RWPE1 (cell line): ENCODE measurements around the gene KIF1B.

Source experiments
- CTCF ChIA-PET: fragments of 350-600 bp; sonication (Branson Sonifier 250); formaldehyde crosslinking; extraction: SDS; loops from one replicate; lab custom pipeline; 2021; lab: Yijun Ruan, JAX
- POLR2A ChIA-PET: fragments of 400-600 bp; formaldehyde crosslinking; extraction: SDS; loops from one replicate; lab custom pipeline; 2020; ENCODE audit warnings: antibody characterized with exemption; ENCODE audit not compliant: low non-redundant PET; lab: Yijun Ruan, JAX
- DNase-seq: peaks from one replicate; pipeline ENCODE4 v3.0.0; 2012; ENCODE audit warnings: low spot score
- H3K27ac ChIP-seq: fragments of 450-650 bp; 2 replicates; pipeline ENCODE4 v1.5.1; 2017
- CTCF ChIP-seq: fragments of 450-650 bp; conservative IDR thresholded peaks from 2 replicates; pipeline ENCODE4 v1.5.1; 2017; ENCODE audit warnings: low read depth, mild to moderate bottlenecking

KIF1B gene

GRCh38 chr1:10267921-10268320 lies 57.6 kb downstream of the KIF1B start:
- no peak for DNase-seq
- POLR2A ChIA-PET = no interaction called here
- no peak for TF ChIP-seq CTCF
- CTCF ChIA-PET = no interaction called here
- no peak overlapping the region for H3K27ac ChIP-seq

- no peak for TF ChIP-seq CTCF
- no peak overlapping the region for H3K27ac ChIP-seq
- ChIA-PET POLR2A (no interaction called here), CTCF (interaction anchor here (1.2 kb wide), 1 partner anchor 61 kb away, joined by 5 read pairs; the partner anchor contains the start of gene KIF1B)
- no peak for DNase-seq
Measured at GRCh38 chr1:10271090-10271489, 60.7 kb downstream of the KIF1B start.

GRCh38 chr1:10271869-10272268 lies 61.5 kb downstream of the KIF1B start:
- CTCF ChIA-PET = interaction anchor here (1.2 kb wide), 1 partner anchor 61 kb away, joined by 5 read pairs; the partner anchor contains the start of gene KIF1B
- no peak overlapping the region for H3K27ac ChIP-seq
- no peak for DNase-seq

GRCh38 chr1:10272274-10272673 lies 61.9 kb downstream of the KIF1B start:
- no peak for TF ChIP-seq CTCF
- CTCF ChIA-PET = no interaction called here
- POLR2A ChIA-PET = no interaction called here
- no peak for DNase-seq
- H3K27ac ChIP-seq = no peak overlapping the region

More at GRCh38 chr1:10271869-10272268, 61.5 kb downstream of the KIF1B start:
- TF ChIP-seq CTCF = no peak
- POLR2A ChIA-PET = no interaction called here

GRCh38 chr1:10278880-10279279 lies 68.5 kb downstream of the KIF1B start:
- DNase-seq = no peak
- no peak for TF ChIP-seq CTCF
- ChIA-PET POLR2A (no interaction called here), CTCF (no interaction called here)
- no peak overlapping the region for H3K27ac ChIP-seq

- POLR2A ChIA-PET = no interaction called here
- no peak for DNase-seq
- no peak overlapping the region for H3K27ac ChIP-seq
- TF ChIP-seq CTCF = no peak
- CTCF ChIA-PET = interaction anchor here (0.7 kb wide), 1 partner anchor 28 kb away, joined by 3 read pairs; no protein-coding TSS in a partner anchor
Measured at GRCh38 chr1:10280439-10281350, 70.3 kb downstream of the KIF1B start.
